OCI-LY1 (cell line): ENCODE results near the gene ST8SIA6.

Source experiments
- CTCF ChIP-seq: fragments of 200-600 bp; sonication (generic), shearing (Covaris generic); IDR thresholded peaks from 2 replicates; pipeline ENCODE4 v1.5.1; 2017; ENCODE audit warnings: mild to moderate bottlenecking, antibody characterized with exemption, low read length, moderate library complexity, mixed read lengths
- EZH2 ChIP-seq: fragments of 200-600 bp; sonication (generic), shearing (Covaris generic); IDR thresholded peaks from 2 replicates; pipeline ENCODE4 v1.8.0; 2017; ENCODE audit warnings: borderline replicate concordance, mixed run types, mild to moderate bottlenecking, antibody characterized with exemption, low read length, moderate library complexity, mixed read lengths

GRCh38 chr10:17351506-17351905 lies 102.9 kb downstream of the ST8SIA6 start:
- TF ChIP-seq CTCF (no peak), EZH2 (no peak)
